Thyroid gland (tissue), 4 donors: ENCODE data around the gene GALNT14.

ENCODE experiments used
- CTCF ChIP-seq, 6 experiments: fragments of 200-600 bp in 3 of 6; fragments of 450-650 bp in 3 of 6; sonication (generic) in 3 of 6; IDR thresholded peaks; one replicate each; pipeline ENCODE4 v1.5.1; 2016 to 2019; ENCODE audit warnings: antibody characterized with exemption in 6 of 6, mild to moderate bottlenecking in 2 of 6, inconsistent platforms in 1 of 6, moderate library complexity in 1 of 6
- POLR2A ChIP-seq, 2 donors: fragments of 450-650 bp; IDR thresholded peaks; one replicate each; pipeline ENCODE4 v1.6.1; 2017; ENCODE audit warnings: antibody characterized with exemption in 2 of 2, mild to moderate bottlenecking in 2 of 2, moderate library complexity in 1 of 2

- no peak for TF ChIP-seq CTCF (IDR thresholded peaks at IDR 0.05)
- no peak for TF ChIP-seq POLR2A (IDR thresholded peaks at IDR 0.05)
These were observed 72.2 kb downstream of the GALNT14 start for GRCh38 chr2:31066086-31066485.
